GM18505 (cell line): ENCODE results near the gene GINS2.

Experiments
- ATAC-seq: cut with Tn5 transposase; IDR thresholded peaks from one replicate; pipeline ENCODE4 v1.9.1; 2021; ENCODE audit not compliant: unreplicated experiment
- POLR2A ChIP-seq: IDR thresholded peaks from 4 replicates; pipeline ENCODE4 v1.6.1; 2011; ENCODE audit warnings: borderline replicate concordance; ENCODE audit not compliant: insufficient read depth, insufficient read length; ENCODE audit errors: extremely low read depth

GINS2 gene

GRCh38 chr16:85629853-85630252 is 58.9 kb downstream of the GINS2 start:
- ATAC-seq: no peak
- TF ChIP-seq POLR2A: no peak

GRCh38 chr16:85629326-85629725 is 59.4 kb downstream of the GINS2 start:
- no peak for TF ChIP-seq POLR2A

GRCh38 chr16:85628645-85629044 is 60.1 kb downstream of the GINS2 start:
- ATAC-seq: no peak
- no peak for TF ChIP-seq POLR2A

More at GRCh38 chr16:85629326-85629725, 59.4 kb downstream of the GINS2 start:
- ATAC-seq: no peak

GRCh38 chr16:85628265-85628556 is 60.5 kb downstream of the GINS2 start:
- ATAC-seq: no peak
- TF ChIP-seq POLR2A: no peak

GRCh38 chr16:85627526-85628264 is 61.1 kb downstream of the GINS2 start:
- no peak for ATAC-seq

GRCh38 chr16:85627089-85627488 is 61.7 kb downstream of the GINS2 start:
- TF ChIP-seq POLR2A: no peak
- no peak for ATAC-seq

More at GRCh38 chr16:85627526-85628264, 61.1 kb downstream of the GINS2 start:
- no peak for TF ChIP-seq POLR2A
